Hematopoietic multipotent progenitor cell treated with erythropoietin and hydrocortisone succinate and interleukin-3 and kit ligand, for 15 days (in vitro differentiated cells): ENCODE results near the gene CUX1.
"Not testable (repeated sequence)": the region's sequence is repeated elsewhere in the genome, so short reads cannot be mapped to it uniquely, and the experiment has no call there.

Experiments used
- DNase-seq: peaks from one replicate; pipeline ENCODE4 v3.0.0-alpha.2; 2015; ENCODE audit warnings: low spot score

Gene CUX1

GRCh38 chr7:102046373-102047117 is 229.1 kb downstream of the CUX1 start:
- DNase-seq: no peak

- DNase-seq: no peak
Observed at GRCh38 chr7:102047167-102047566, 229.7 kb downstream of the CUX1 start.

GRCh38 chr7:102049765-102050164 is 232.3 kb downstream of the CUX1 start:
- no peak for DNase-seq

DNA sequence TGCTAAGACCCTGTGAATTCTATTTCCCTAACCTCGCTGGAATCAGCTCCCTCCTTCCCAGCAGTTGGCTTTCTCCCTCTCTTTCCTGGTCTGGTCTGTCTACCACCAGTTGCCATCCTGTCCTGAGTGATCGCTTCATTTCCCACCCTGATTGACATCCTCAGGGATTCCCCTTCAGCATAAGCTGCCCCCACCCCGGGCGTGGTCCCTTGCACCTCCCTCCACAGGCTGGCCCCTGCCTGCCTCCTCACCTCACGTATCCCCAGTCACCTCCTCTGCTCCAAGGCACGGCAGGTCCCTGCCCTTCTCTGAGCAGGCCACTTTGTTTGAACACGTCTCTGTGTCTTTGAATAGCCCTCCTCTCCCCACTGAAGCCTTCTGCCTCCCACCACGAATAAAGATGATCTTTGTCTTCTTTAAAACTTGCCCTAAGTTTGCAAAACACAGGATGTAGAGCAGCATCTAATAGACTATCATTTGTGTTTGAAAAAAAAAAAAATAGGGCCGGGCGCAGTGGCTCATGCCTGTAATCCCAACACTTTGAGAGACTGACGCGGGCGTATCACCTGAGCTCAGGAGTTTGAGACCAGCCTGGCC is 233.5 kb downstream of the CUX1 start:
- DNase-seq: no peak

- not testable (repeated sequence) for DNase-seq
Observed at GRCh38 chr7:102051736-102052135, 234.3 kb downstream of the CUX1 start.

GRCh38 chr7:102054158-102054557 is 236.7 kb downstream of the CUX1 start:
- DNase-seq: no peak

- DNase-seq: no peak
Observed at GRCh38 chr7:102055181-102055976, 238.0 kb downstream of the CUX1 start.

GRCh38 chr7:102059524-102059923 is 242.1 kb downstream of the CUX1 start:
- DNase-seq: no peak

DNA sequence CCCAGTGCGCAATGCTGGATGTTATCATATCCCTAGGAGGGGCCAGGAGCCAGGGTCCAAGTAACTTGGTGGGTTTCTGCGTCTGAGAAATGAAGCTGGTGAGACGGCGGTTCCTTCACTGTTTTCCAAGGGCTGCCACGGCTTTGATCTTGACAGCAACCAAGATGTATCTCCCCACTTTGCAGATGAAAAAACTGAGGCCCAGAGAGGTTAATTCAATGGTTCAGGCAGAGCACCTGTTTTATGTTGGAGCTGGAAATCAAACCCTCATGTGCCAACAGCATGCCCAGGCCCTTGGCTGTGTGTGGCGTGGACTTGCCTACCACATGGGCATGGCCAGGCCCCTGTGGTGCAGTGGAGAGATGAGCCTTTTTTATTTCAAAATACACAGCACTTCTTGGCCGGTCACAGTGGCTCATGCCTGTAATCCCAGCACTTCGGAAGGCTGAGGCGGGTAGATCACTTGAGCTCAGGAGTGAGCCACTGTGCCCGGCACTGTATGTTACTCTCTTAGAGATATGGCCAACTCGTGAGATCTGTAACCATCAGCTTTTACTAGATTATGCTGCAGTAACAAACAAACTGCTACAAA is 244.0 kb downstream of the CUX1 start:
- DNase-seq: no peak

DNA sequence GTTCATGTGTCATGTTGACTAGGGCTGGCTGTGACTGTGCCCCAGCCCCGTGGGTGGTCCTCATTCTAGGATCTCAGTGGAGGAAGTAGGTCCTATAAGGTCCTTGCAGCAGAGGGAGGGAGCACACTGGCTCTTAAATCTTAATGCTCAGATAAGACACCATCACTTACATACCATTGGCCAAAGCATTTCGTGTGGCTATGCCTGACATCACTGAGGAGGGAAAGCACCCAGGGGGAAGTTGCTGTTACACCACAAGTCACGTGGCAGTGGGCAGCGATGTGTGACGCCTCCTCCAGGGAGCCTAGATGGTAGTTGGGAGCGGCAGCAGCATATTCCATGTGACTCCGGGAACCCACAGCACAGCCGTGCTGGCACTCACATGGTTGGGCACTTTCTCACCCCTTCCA is 244.6 kb downstream of the CUX1 start:
- DNase-seq: no peak

DNA sequence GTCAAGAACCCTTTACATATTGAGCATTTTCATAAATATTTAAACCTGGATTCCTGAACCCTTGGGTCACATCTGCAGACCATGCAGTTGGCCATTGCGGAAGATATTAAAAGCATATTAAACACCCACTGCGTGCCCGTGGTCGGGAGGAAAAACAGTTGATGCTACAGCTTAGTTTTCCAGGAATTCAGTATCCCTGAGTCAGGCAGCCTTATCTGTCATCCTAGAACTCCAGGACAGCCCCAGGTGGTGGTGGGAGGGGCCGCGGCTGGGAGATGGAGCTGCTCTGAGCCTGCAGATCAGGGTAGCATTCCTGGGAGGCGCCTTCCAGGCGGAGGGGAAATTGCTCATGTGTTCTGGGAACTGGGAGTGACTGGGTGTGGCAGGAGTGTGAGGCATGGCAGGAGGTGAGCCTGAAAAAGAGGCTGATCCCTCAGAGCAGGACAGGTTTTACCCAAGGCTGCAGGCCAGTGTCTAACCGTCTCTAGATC is 246.3 kb downstream of the CUX1 start:
- DNase-seq: no peak

GRCh38 chr7:102064361-102065025 is 247.1 kb downstream of the CUX1 start:
- DNase-seq: no peak

- no peak for DNase-seq
Observed at GRCh38 chr7:102065226-102065625, 247.8 kb downstream of the CUX1 start.

GRCh38 chr7:102066476-102066875 is 249.1 kb downstream of the CUX1 start:
- DNase-seq: no peak

DNA sequence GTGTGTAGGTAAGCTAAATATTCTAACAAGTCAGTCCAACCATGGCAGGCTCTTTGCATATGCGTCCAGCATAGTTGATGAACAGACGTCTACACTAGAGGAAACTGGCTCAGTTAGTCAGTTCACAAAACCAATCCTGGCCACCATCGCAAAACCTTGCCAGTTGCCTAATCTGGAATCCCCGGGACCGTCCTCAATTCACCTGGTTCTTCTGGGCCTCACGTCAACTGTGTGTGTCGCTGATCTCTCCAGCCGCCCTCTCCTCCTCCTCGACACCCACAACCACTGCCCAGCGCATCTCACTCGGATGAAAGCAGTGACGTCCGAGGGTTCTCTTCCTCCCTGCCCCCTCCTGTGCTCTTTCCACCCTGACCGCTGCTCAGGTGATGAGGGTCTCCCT is 251.4 kb downstream of the CUX1 start:
- no peak for DNase-seq

GRCh38 chr7:102069931-102070629 is 252.7 kb downstream of the CUX1 start:
- DNase-seq: no peak

GRCh38 chr7:102072003-102072402 is 254.6 kb downstream of the CUX1 start:
- DNase-seq: no peak

DNA sequence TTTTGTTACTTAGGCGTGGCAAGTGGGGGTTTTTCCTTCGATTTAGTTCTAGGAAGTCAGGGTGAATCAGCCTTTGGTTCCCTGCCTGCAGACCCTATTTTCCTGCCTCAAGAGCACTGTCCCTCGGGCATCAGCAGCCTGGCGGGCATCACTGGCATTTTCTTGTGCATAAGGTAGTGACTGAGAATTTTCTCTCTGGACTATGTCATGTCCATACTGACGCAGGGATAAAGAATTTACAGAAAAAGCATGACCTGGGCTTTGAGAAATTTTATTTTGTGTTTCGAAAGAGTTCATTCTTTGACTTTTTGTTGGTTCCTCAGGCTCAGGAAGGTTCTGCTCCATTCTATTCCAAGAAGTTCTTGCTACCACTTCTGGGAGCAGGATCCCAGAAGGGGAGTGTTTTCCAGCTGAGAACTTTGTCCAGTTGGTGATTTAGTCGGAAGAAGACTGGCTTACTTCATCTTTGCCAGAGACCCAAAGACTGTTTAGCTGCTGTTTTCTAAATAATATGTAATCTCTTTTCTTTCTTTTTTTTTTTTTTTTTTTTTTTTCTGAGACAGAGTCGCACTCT is 255.3 kb downstream of the CUX1 start:
- no peak for DNase-seq

DNA sequence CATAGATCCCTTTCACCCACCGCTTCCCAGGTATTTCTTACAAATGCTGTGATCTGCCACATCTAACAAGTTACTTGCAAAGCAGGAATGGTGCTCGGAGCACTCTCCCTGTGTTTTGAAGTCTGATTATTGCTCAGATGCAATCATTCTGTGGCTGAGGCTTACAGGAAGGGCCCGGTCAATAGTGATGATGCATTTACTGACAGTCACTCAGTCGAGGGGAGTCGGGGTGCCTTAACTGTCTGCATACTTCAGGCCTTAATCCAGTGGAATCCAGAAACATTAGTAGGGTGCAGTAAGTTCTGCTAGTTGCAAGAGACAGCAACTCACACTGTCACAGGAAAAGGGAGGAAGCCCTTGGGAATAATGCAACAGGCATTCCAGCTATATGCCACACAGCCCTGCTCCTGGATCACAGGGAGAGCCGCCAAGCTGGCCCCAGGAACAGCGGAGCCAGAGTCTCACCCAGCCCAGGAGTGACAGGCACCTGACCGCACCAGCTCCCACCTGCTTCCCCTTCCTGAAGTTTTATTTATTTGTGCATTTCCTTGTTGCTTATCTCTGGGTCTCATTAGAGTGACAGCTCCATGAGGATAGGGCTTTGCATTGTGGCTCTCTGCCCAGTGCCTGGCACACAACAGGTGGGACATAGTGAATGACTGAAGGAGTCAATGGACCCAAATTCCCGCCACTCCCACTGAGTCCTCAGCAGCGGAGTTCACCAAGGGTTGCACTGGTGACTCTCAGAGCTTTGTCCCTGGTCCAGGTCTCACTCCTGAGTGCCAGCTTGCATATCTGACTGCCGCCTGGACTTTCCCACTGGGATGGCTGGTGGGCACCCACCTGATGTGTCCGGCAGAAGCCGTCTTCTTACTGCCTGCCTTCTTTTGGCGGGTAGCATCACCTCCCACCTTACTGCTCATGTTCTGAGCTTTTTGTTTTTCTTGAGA is 256.8 kb downstream of the CUX1 start:
- no peak for DNase-seq

DNA sequence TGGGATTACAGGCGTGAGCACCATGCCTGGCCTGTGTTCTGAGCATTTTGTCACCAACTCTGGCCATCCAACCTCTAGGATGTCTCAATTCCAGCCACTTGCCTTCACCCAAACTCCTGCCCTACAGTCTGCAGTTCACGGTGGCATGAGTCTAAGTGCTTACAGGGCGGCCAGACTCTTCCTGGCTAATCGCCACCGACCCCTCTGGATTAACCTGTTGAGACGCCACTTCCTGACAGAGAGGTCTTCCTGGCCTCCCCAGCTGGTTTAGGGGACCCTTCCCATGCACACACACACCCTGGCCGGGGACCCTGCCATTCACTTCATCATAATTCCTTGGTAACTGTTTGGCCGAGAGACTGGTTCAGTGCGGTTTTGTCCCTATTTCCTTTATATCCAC is 257.7 kb downstream of the CUX1 start:
- DNase-seq: no peak
